DND-41 (cell line): ENCODE measurements around the gene WDFY3.

Source experiments
- EZH2 ChIP-seq: IDR thresholded peaks from 3 replicates; pipeline ENCODE4 v1.6.1; 2012; ENCODE audit warnings: borderline replicate concordance, low read depth, mild to moderate bottlenecking, moderate library complexity, low read length, inconsistent platforms; ENCODE audit not compliant: severe bottlenecking
- TF ChIP-seq, protein P1 (sequence below): IDR thresholded peaks from 2 replicates; pipeline ENCODE4 v1.5.1; 2012; ENCODE audit warnings: borderline replicate concordance, low read length, moderate library complexity, mild to moderate bottlenecking; ENCODE audit not compliant: poor library complexity, severe bottlenecking; ENCODE audit errors: extremely low read depth

DNA sequence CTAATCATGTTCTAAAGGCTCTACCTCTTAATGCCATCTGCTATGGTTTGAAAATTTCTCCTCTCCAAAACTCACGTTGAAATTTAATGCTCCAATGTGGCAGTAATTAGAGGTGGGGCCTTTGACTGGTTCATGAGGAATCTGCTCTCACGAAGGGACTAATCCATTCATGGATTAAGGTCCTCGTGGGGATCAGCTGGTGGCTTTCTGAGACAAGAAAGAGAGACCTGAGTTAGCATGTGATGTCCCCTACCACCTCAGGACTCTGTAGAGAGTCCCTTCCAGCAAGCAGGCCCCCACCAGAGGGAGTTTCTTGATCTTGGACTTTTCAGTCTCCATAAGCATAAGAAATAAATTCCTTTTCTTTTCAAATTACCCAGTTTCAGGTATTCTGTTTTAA is 65.3 kb downstream of the WDFY3 start:
- TF ChIP-seq, protein P1, sequence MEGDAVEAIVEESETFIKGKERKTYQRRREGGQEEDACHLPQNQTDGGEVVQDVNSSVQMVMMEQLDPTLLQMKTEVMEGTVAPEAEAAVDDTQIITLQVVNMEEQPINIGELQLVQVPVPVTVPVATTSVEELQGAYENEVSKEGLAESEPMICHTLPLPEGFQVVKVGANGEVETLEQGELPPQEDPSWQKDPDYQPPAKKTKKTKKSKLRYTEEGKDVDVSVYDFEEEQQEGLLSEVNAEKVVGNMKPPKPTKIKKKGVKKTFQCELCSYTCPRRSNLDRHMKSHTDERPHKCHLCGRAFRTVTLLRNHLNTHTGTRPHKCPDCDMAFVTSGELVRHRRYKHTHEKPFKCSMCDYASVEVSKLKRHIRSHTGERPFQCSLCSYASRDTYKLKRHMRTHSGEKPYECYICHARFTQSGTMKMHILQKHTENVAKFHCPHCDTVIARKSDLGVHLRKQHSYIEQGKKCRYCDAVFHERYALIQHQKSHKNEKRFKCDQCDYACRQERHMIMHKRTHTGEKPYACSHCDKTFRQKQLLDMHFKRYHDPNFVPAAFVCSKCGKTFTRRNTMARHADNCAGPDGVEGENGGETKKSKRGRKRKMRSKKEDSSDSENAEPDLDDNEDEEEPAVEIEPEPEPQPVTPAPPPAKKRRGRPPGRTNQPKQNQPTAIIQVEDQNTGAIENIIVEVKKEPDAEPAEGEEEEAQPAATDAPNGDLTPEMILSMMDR, result no peak
- TF ChIP-seq EZH2, result no peak
